Calu3 (cell line): Measurements from ENCODE around the gene EHBP1. TPM values are rescaled to one million over a fixed set of nuclear protein-coding genes. Genes with fewer than 3 reads are reported as not detected.
A peak's percentile ranks its signal among the peaks of the same experiment; 100 is the strongest.
"Not testable (repeated sequence)": the region's sequence is repeated elsewhere in the genome, so short reads cannot be mapped to it uniquely, and the experiment has no call there.

ENCODE experiments used
- BruUV-seq: library from RNA; stranded (reverse); fragments of 400-500 nt; replicated peaks from 2 replicates; lab custom pipeline; 2021; lab: Mats Ljungman, UMichigan
- CTCF ChIA-PET: fragments of 300-600 bp; sonication (Branson Sonifier 250); formaldehyde crosslinking; loops from one replicate; lab custom pipeline; 2022; ENCODE audit warnings: antibody characterized with exemption; lab: Charles Lee
- DNase-seq: peaks from one replicate; pipeline ENCODE4 v3.0.0; 2022
- H3K27ac Mint-ChIP-seq: one replicate; pipeline ENCODE4 v1.8.0; 2022; ENCODE audit warnings: mixed read lengths; ENCODE audit not compliant: unreplicated experiment
- H3K27me3 Mint-ChIP-seq: one replicate; pipeline ENCODE4 v1.8.0; 2022; ENCODE audit warnings: mixed read lengths; ENCODE audit not compliant: unreplicated experiment
- H3K36me3 Mint-ChIP-seq: one replicate; pipeline ENCODE4 v1.8.0; 2022; ENCODE audit warnings: mild to moderate bottlenecking, moderate library complexity, mixed read lengths; ENCODE audit not compliant: insufficient read depth, unreplicated experiment
- H3K4me1 Mint-ChIP-seq: one replicate; pipeline ENCODE4 v1.8.0; 2022; ENCODE audit warnings: mild to moderate bottlenecking, low read depth, mixed read lengths; ENCODE audit not compliant: unreplicated experiment
- H3K4me3 Mint-ChIP-seq: one replicate; pipeline ENCODE4 v1.8.0; 2022; ENCODE audit warnings: mild to moderate bottlenecking, low read depth, moderate library complexity, mixed read lengths; ENCODE audit not compliant: unreplicated experiment
- H3K9me3 Mint-ChIP-seq: one replicate; pipeline ENCODE4 v1.8.0; 2022; ENCODE audit warnings: low read depth, mixed read lengths; ENCODE audit not compliant: unreplicated experiment
- intact Hi-C: fragments of 100-400 bp; cut with micrococcal nuclease; formaldehyde crosslinking; loops from one replicate; pipeline ENCODE4 v1.10.0; 2022; ENCODE audit not compliant: unreplicated experiment
- total RNA-seq: library from RNA; stranded (reverse); gene quantifications from 2 replicates; pipeline ENCODE4 v1.2.3, GENCODE V29; 2022
- TF ChIP-seq, protein P1 (sequence below): fragments of 200-600 bp; IDR thresholded peaks from one replicate; pipeline ENCODE4 v1.8.0; 2022; ENCODE audit warnings: antibody characterized with exemption; ENCODE audit not compliant: unreplicated experiment

The EHBP1 gene
- total RNA-seq, 1 experiment from 2014 or later = 82.9 TPM

- intact Hi-C loops = no loop called here
- no peak for DNase-seq
- Mint-ChIP-seq H3K4me3 (no peak overlapping the region), H3K36me3 (no peaks in the 10 kb centered on the region), H3K4me1 (no peaks in the 10 kb centered on the region), H3K27me3 (no peaks in the 10 kb centered on the region), H3K9me3 (no peaks in the 10 kb centered on the region), H3K27ac (no peak overlapping the region)
- TF ChIP-seq, protein P1, sequence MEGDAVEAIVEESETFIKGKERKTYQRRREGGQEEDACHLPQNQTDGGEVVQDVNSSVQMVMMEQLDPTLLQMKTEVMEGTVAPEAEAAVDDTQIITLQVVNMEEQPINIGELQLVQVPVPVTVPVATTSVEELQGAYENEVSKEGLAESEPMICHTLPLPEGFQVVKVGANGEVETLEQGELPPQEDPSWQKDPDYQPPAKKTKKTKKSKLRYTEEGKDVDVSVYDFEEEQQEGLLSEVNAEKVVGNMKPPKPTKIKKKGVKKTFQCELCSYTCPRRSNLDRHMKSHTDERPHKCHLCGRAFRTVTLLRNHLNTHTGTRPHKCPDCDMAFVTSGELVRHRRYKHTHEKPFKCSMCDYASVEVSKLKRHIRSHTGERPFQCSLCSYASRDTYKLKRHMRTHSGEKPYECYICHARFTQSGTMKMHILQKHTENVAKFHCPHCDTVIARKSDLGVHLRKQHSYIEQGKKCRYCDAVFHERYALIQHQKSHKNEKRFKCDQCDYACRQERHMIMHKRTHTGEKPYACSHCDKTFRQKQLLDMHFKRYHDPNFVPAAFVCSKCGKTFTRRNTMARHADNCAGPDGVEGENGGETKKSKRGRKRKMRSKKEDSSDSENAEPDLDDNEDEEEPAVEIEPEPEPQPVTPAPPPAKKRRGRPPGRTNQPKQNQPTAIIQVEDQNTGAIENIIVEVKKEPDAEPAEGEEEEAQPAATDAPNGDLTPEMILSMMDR = no peak
- CTCF ChIA-PET = no interaction called here
- BruUV-seq = no TSS peak
Observed at GRCh38 chr2:63071664-63072063, 366.2 kb downstream of the EHBP1 start.

DNA sequence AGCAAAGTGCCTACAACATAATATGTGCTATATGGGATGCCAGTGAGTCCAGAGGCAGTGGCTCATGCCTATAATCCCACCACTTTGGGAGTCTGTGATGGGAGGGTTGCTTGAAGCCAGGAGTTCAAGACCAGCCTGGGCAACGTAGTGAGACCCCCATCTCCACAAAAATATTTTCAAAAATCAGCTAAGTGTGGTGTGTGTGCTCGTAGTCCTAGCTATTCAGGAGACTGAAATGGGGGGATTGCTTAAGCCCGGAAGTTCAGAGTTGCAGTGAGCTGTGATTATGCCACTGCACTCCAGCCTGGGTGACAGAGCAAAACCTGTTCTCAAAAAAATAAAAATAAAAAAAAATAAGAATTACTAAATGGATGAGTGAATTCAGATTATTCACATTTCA lies 368.5 kb downstream of the EHBP1 start:
- Mint-ChIP-seq H3K9me3 (no peaks in the 10 kb centered on the region), H3K36me3 (peaks cover 6% of the 10 kb centered on the region)
- intact Hi-C loops = no loop called here

GRCh38 chr2:63074399-63074798 lies 368.9 kb downstream of the EHBP1 start:
- BruUV-seq, H3K9me3 Mint-ChIP-seq, H3K36me3 Mint-ChIP-seq, H3K27ac Mint-ChIP-seq, intact Hi-C loops, DNase-seq, H3K27me3 Mint-ChIP-seq, H3K4me3 Mint-ChIP-seq, CTCF ChIA-PET: not testable (repeated sequence)
- peaks cover 16% of the 10 kb centered on the region for H3K4me1 Mint-ChIP-seq

More for the DNA sequence above, 368.5 kb downstream of the EHBP1 start:
- Mint-ChIP-seq H3K4me1 (peaks cover 12% of the 10 kb centered on the region), H3K27ac (no peak overlapping the region), H3K4me3 (no peak overlapping the region), H3K27me3 (no peaks in the 10 kb centered on the region)
- DNase-seq = no peak
- TF ChIP-seq, protein P1 = no peak
- CTCF ChIA-PET = no interaction called here
- no TSS peak for BruUV-seq

DNA sequence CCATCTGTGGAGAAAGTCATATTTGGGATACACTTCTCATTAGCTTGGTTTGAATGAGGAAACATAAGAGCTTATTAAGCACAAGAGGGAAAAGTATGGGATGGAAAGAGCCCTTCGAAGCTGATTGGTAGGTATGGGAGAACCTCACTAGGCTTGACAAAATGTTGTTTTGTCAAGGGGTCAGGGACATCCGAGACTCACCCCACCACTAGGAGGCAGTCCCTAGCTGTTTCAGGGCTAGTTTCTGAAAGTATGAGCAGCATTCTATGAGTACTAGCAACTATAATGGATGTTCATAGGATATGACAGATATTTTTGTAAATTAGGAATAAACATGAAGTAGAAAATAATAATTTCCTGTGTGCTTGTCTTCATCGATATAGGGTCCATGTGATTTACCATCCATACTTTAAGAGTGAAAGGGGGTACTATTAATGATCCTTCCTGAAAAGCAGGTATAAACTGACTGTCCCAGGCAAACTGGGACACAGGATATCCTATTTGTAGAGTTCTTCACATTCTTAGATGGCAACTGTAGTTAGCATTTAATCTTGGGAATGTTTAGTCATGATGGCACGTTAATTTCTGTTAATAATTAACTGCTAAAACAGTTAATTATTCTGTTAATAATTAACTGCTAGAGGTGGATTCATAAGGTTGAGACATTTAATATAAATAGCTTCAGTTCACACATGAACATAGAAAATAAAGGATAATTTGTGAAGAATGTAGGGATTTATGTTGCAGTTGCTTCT lies 373.5 kb downstream of the EHBP1 start:
- TF ChIP-seq, protein P1 = no peak
- Mint-ChIP-seq H3K4me1 (peaks cover 27% of the 10 kb centered on the region), H3K27ac (peak overlapping the region; percentile 76), H3K27me3 (no peaks in the 10 kb centered on the region), H3K4me3 (no peak overlapping the region), H3K36me3 (peaks cover 11% of the 10 kb centered on the region), H3K9me3 (no peaks in the 10 kb centered on the region)
- intact Hi-C loops = no loop called here
- BruUV-seq = no TSS peak
- CTCF ChIA-PET = interaction anchor here (0.6 to 1.4 kb wide), 3 partner anchors 46 to 341 kb away, joined by 3 to 4 read pairs (median 3); no protein-coding TSS in a partner anchor
- DNase-seq = peak; percentile 54

DNA sequence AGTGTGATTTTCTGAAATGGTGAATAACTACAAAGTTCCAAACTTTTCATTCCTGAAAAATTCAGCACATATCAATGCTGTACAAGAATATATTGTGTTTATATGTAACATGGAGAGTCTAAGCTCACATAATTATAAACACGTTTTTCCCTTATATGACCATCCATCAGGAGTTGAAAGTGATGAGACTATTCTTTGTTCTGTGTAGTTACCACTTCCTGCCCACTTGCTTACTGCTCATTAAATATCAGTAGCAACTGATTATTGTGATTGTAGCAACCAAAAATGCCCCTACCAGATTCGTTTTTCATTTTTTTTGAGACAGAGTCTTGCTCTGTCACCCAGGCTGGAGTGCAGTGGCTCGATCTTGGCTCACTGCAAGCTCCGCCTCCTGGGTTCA lies 375.9 kb downstream of the EHBP1 start:
- no peak overlapping the region for H3K27ac Mint-ChIP-seq
- H3K27me3 Mint-ChIP-seq = no peaks in the 10 kb centered on the region
- no peak overlapping the region for H3K4me3 Mint-ChIP-seq
- peaks cover 11% of the 10 kb centered on the region for H3K36me3 Mint-ChIP-seq
- CTCF ChIA-PET = no interaction called here
- DNase-seq = no peak
- TF ChIP-seq, protein P1 = no peak
- H3K9me3 Mint-ChIP-seq = no peaks in the 10 kb centered on the region
- H3K4me1 Mint-ChIP-seq = peaks cover 48% of the 10 kb centered on the region
- BruUV-seq = no TSS peak
- intact Hi-C loops = loop anchor here (10.0 kb wide), 1 partner anchor 103 kb away; no protein-coding TSS in a partner anchor
